NCI-H2029 (cell line): ENCODE measurements around the gene PIWIL4.
A peak's percentile ranks its signal among the peaks of the same experiment; 100 is the strongest.
"Not testable (repeated sequence)": the region's sequence is repeated elsewhere in the genome, so short reads cannot be mapped to it uniquely, and the experiment has no call there.

Experiments used
- DNase-seq: peaks from one replicate; lab custom pipeline; 2025; lab: John Stamatoyannopoulos, UW

The PIWIL4 gene

GRCh38 chr11:94638301-94638901 is 71.2 kb downstream of the PIWIL4 start:
- no peak for DNase-seq

GRCh38 chr11:94638902-94639373 is 71.8 kb downstream of the PIWIL4 start:
- no peak for DNase-seq

- DNase-seq, result no peak
Observed at GRCh38 chr11:94639901-94640721, 72.9 kb downstream of the PIWIL4 start.

- no peak for DNase-seq
Observed at GRCh38 chr11:94641167-94641761, 74.1 kb downstream of the PIWIL4 start.

GRCh38 chr11:94643186-94643585 is 76.0 kb downstream of the PIWIL4 start:
- DNase-seq, result not testable (repeated sequence)

GRCh38 chr11:94647926-94648325 is 80.8 kb downstream of the PIWIL4 start:
- no peak for DNase-seq

GRCh38 chr11:94648789-94649188 is 81.6 kb downstream of the PIWIL4 start:
- DNase-seq, result no peak

GRCh38 chr11:94649254-94649653 is 82.1 kb downstream of the PIWIL4 start:
- DNase-seq, result no peak

GRCh38 chr11:94649964-94650623 is 82.9 kb downstream of the PIWIL4 start:
- no peak for DNase-seq

GRCh38 chr11:94650756-94651155 is 83.6 kb downstream of the PIWIL4 start:
- DNase-seq, result no peak

GRCh38 chr11:94652735-94653284 is 85.6 kb downstream of the PIWIL4 start:
- DNase-seq, result no peak

- no peak for DNase-seq
Observed at GRCh38 chr11:94653561-94653960, 86.4 kb downstream of the PIWIL4 start.

GRCh38 chr11:94654201-94654600 is 87.0 kb downstream of the PIWIL4 start:
- no peak for DNase-seq

GRCh38 chr11:94655291-94655690 is 88.1 kb downstream of the PIWIL4 start:
- DNase-seq, result no peak

GRCh38 chr11:94655956-94656355 is 88.8 kb downstream of the PIWIL4 start:
- no peak for DNase-seq

- DNase-seq, result no peak
Observed at GRCh38 chr11:94656968-94657367, 89.8 kb downstream of the PIWIL4 start.

- DNase-seq, result no peak
Observed at GRCh38 chr11:94657629-94658028, 90.5 kb downstream of the PIWIL4 start.

GRCh38 chr11:94658386-94658785 is 91.2 kb downstream of the PIWIL4 start:
- peak; percentile 1 for DNase-seq

- no peak for DNase-seq
Observed at GRCh38 chr11:94658888-94659287, 91.7 kb downstream of the PIWIL4 start.

GRCh38 chr11:94661444-94661843 is 94.3 kb downstream of the PIWIL4 start:
- DNase-seq, result no peak

GRCh38 chr11:94662065-94662779 is 95.1 kb downstream of the PIWIL4 start:
- DNase-seq, result no peak
